Choroid plexus epithelial cell (primary cell): ENCODE measurements around the gene CYP2C18.
"Not testable (repeated sequence)": the region's sequence is repeated elsewhere in the genome, so short reads cannot be mapped to it uniquely, and the experiment has no call there.

Experiments
- DNase-seq: peaks from one replicate; pipeline ENCODE4 v3.0.0-alpha.2; 2010; ENCODE audit warnings: low read depth
- H3K4me3 ChIP-seq: 2 replicates; pipeline ENCODE4 v1.5.1; 2011; ENCODE audit warnings: low read depth, mild to moderate bottlenecking, control low read depth, low read length, moderate library complexity
- TF ChIP-seq, protein P1 (sequence below): conservative IDR thresholded peaks from 2 replicates; pipeline ENCODE4 v1.5.1; 2011; ENCODE audit warnings: low read depth, mild to moderate bottlenecking, control low read depth, inconsistent platforms, low read length, moderate library complexity

Gene CYP2C18

GRCh38 chr10:94666391-94667102, 17.0 kb upstream of the CYP2C18 start:
- TF ChIP-seq, protein P1, sequence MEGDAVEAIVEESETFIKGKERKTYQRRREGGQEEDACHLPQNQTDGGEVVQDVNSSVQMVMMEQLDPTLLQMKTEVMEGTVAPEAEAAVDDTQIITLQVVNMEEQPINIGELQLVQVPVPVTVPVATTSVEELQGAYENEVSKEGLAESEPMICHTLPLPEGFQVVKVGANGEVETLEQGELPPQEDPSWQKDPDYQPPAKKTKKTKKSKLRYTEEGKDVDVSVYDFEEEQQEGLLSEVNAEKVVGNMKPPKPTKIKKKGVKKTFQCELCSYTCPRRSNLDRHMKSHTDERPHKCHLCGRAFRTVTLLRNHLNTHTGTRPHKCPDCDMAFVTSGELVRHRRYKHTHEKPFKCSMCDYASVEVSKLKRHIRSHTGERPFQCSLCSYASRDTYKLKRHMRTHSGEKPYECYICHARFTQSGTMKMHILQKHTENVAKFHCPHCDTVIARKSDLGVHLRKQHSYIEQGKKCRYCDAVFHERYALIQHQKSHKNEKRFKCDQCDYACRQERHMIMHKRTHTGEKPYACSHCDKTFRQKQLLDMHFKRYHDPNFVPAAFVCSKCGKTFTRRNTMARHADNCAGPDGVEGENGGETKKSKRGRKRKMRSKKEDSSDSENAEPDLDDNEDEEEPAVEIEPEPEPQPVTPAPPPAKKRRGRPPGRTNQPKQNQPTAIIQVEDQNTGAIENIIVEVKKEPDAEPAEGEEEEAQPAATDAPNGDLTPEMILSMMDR, result no peak
- H3K4me3 ChIP-seq, result no peak overlapping the region
- no peak for DNase-seq

- H3K4me3 ChIP-seq, result no peak overlapping the region
- TF ChIP-seq, protein P1, result no peak
- no peak for DNase-seq
These were observed 9.8 kb upstream of the CYP2C18 start for GRCh38 chr10:94673614-94674321.

GRCh38 chr10:94676496-94676895, 7.0 kb upstream of the CYP2C18 start:
- TF ChIP-seq, protein P1, result no peak
- no peak for DNase-seq
- H3K4me3 ChIP-seq, result no peak overlapping the region

DNA sequence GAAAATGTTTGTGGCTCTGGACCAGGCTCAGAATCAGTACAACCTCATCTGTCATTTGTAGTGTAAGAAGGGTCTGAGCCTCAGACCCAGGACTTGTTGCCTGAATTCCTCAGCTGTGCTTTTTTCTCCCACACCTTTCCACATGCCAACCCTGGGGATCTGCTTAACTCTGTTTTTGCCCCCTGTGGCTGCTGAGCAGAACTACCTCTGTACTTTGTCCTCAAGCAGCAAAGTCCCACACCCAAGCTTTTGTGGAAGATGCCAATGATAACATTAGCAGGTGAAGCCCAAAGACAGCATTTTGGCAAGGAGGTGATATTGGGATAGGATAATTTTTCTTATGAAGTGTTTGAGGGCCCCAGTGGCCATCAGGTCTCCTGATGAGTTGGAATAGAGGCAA, 5.8 kb upstream of the CYP2C18 start:
- peak; percentile 2 for DNase-seq
- TF ChIP-seq, protein P1, result peak; percentile 6
- H3K4me3 ChIP-seq, result no peak overlapping the region

DNA sequence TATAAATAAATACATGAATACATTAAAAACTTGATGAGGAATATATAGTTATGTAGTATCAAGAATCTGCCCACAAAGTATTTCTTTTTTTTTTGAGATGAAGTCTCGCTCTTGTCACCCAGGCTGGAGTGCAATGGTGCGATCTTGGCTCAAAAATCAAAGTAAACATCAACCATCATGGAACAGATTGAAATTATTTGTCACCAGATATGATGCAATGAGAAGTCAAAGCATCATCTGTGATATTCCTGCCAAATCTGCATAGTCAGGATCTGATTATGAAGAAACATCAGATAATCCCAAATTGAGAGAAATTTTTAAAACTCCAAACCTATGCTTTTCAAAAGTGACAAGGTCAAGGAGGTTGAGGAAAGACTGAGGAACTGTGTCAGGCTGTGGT, 5.1 kb upstream of the CYP2C18 start:
- no peak for DNase-seq
- TF ChIP-seq, protein P1, result no peak
- H3K4me3 ChIP-seq, result no peak overlapping the region

DNA sequence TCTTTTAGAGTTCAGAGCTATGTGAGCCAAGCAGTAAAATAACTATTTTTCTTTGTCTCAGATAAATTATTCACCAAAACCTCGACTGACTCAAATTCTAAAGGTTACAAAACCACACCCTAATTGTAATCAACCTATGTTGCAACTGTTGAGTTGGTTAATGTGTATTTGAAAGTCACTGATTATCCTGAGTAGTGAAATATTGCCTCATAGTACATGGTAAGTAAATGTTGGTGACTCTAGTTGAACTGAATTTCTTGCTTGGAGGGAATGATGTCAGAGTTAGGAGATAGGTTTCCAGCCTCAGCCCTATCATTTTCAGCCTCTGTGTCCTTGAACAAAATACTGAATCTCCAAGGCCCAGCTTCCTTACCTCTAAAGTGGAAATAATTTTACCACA, 3.0 kb upstream of the CYP2C18 start:
- H3K4me3 ChIP-seq, result no peak overlapping the region
- TF ChIP-seq, protein P1, result no peak
- DNase-seq, result no peak

DNA sequence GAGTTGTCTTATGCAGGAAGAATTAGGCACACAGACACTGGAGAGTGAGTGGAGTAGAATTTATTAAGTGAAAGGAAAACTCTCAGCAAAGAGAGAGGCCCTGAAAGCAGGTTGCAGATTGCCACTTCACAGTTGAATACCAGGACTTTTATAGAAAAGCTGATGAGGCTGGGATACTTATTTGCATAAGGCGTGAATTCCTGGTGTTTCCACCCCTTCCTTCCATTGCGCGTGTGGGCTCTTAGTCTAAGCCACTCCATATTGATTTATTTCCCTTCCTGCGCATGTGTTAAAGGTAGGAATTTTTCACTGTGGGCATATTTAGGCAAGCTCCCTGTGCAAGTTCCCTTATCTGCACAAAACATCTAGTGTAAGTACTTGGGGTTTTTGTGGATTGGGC, 893 bp upstream of the CYP2C18 start:
- not testable (repeated sequence) for DNase-seq, H3K4me3 ChIP-seq
